Thyroid gland (tissue), 4 donors: ENCODE results near the gene CASP2. TPM values are rescaled to one million over a fixed set of nuclear protein-coding genes. Genes with fewer than 3 reads are reported as not detected.

Experiments used
- DNase-seq, 2 donors: peaks; one replicate each; pipeline ENCODE4 v3.0.0-alpha.2; 2019
- H3K27ac ChIP-seq, 3 donors: fragments of 200-600 bp; sonication (generic); 1 replicate in 2 of 3; 2 replicates in 1 of 3; pipeline ENCODE4 v1.5.1; 2016 to 2019; ENCODE audit warnings: mild to moderate bottlenecking in 1 of 3, moderate library complexity in 1 of 3
- H3K27me3 ChIP-seq: fragments of 200-600 bp; sonication (generic); one replicate; pipeline ENCODE4 v1.5.1; 2019
- H3K36me3 ChIP-seq, 2 donors: fragments of 200-600 bp; sonication (generic); one replicate each; pipeline ENCODE4 v1.5.1; 2016 to 2019
- H3K4me1 ChIP-seq, 2 donors: fragments of 200-600 bp; sonication (generic); one replicate each; pipeline ENCODE4 v1.5.1; 2017 to 2019
- H3K4me3 ChIP-seq, 3 donors: fragments of 200-600 bp; sonication (generic); replicated peaks in 1 of 3; 1 replicate in 2 of 3; 2 replicates in 1 of 3; pipeline ENCODE4 v1.5.1; 2016; ENCODE audit warnings: mild to moderate bottlenecking in 1 of 3
- H3K9me3 ChIP-seq: fragments of 200-600 bp; sonication (generic); one replicate; pipeline ENCODE4 v1.5.1; 2017
- CTCF ChIP-seq, 6 experiments: fragments of 200-600 bp in 3 of 6; fragments of 450-650 bp in 3 of 6; sonication (generic) in 3 of 6; IDR thresholded peaks; one replicate each; pipeline ENCODE4 v1.5.1; 2016 to 2019; ENCODE audit warnings: antibody characterized with exemption in 6 of 6, mild to moderate bottlenecking in 2 of 6, inconsistent platforms in 1 of 6, moderate library complexity in 1 of 6
- POLR2A ChIP-seq, 2 donors: fragments of 450-650 bp; IDR thresholded peaks; one replicate each; pipeline ENCODE4 v1.6.1; 2017; ENCODE audit warnings: antibody characterized with exemption in 2 of 2, mild to moderate bottlenecking in 2 of 2, moderate library complexity in 1 of 2
- WGBS, 2 donors: methylation state at CpG; one replicate each; pipeline ENCODE4 v1.1.5; 2017; 5-methylcytosine and 5-hydroxymethylcytosine counted together
- intact Hi-C: fragments of 100-400 bp; cut with DNase I; formaldehyde crosslinking; loops from one replicate; pipeline ENCODE4 v1.15.1; 2023
- total RNA-seq, 4 donors: library from RNA; depleted of rRNA; stranded (reverse); fragments of >200 nt; gene quantifications; one replicate each; pipeline ENCODE4 v1.2.3, GENCODE V29; 2016

CASP2 gene
- total RNA-seq, 4 donors from 2014 or later, result 13.0 to 21.7 (median 17.5) TPM

- H3K4me1 ChIP-seq, result no peaks in the 10 kb centered on the region
- no peak for DNase-seq
- H3K27me3 ChIP-seq, result no peaks in the 10 kb centered on the region
- intact Hi-C loops, result no loop called here
- 89 to 92% methylated on average over 3 of the region's 3 CpGs for WGBS, 2 donors
- no peak overlapping the region for H3K27ac ChIP-seq
- no peak overlapping the region for H3K4me3 ChIP-seq
- TF ChIP-seq POLR2A (IDR thresholded peaks at IDR 0.05), result no peak
- TF ChIP-seq CTCF (IDR thresholded peaks at IDR 0.05), result no peak
- H3K9me3 ChIP-seq, result no peaks in the 10 kb centered on the region
- H3K36me3 ChIP-seq, result no peaks in the 10 kb centered on the region
These were observed 49.1 kb downstream of the CASP2 start for GRCh38 chr7:143337216-143337615.

- WGBS, 2 donors, result 93 to 95% methylated on average over 7 to 8 of the region's 8 CpGs
- H3K27me3 ChIP-seq, result no peaks in the 10 kb centered on the region
- H3K9me3 ChIP-seq, result no peaks in the 10 kb centered on the region
- TF ChIP-seq POLR2A (IDR thresholded peaks at IDR 0.05) (no peak), CTCF (IDR thresholded peaks at IDR 0.05) (no peak)
- no peaks in the 10 kb centered on the region for H3K36me3 ChIP-seq
- peaks cover 4 to 6% of the 10 kb centered on the region in 2 donors for H3K4me1 ChIP-seq
- no peak overlapping the region for H3K4me3 ChIP-seq
- no peak overlapping the region for H3K27ac ChIP-seq
- no peak for DNase-seq
- intact Hi-C loops, result no loop called here
These were observed 53.7 kb downstream of the CASP2 start for GRCh38 chr7:143341842-143342241.

- H3K4me3 ChIP-seq, result no peak overlapping the region
- WGBS, 2 donors, result 60 to 93% methylated on average over 3 of the region's 3 CpGs
- H3K27ac ChIP-seq, result no peak overlapping the region
- peaks cover 4 to 6% of the 10 kb centered on the region in 2 donors for H3K4me1 ChIP-seq
- intact Hi-C loops, result no loop called here
- TF ChIP-seq CTCF (IDR thresholded peaks at IDR 0.05), result no peak
- no peak for TF ChIP-seq POLR2A (IDR thresholded peaks at IDR 0.05)
- H3K36me3 ChIP-seq, result no peaks in the 10 kb centered on the region
- no peaks in the 10 kb centered on the region for H3K9me3 ChIP-seq
- H3K27me3 ChIP-seq, result no peaks in the 10 kb centered on the region
- no peak for DNase-seq
These were observed 55.4 kb downstream of the CASP2 start for GRCh38 chr7:143343596-143343995.

- TF ChIP-seq CTCF (IDR thresholded peaks at IDR 0.05) (peak in 5 of 6 experiments; percentile 41 to 71 (median 46)), POLR2A (IDR thresholded peaks at IDR 0.05) (no peak)
- Histone ChIP-seq H3K27me3 (no peaks in the 10 kb centered on the region), H3K4me3 (peak overlapping the region in 1 of 3 donors; percentile 3), H3K4me1 (peaks cover 4 to 6% of the 10 kb centered on the region in 2 donors), H3K9me3 (no peaks in the 10 kb centered on the region), H3K36me3 (no peaks in the 10 kb centered on the region), H3K27ac (no peak overlapping the region)
- 6 to 9% methylated on average over 19 to 22 of the region's 35 CpGs for WGBS, 2 donors
- peak; percentile 56 to 62 for DNase-seq
- intact Hi-C loops, result no loop called here
These were observed 57.3 kb downstream of the CASP2 start for GRCh38 chr7:143345428-143345900.

GRCh38 chr7:143346018-143346417, 57.9 kb downstream of the CASP2 start:
- whole genome bisulfite sequencing, 2 donors, result 69 to 86% methylated on average over 4 of the region's 4 CpGs
- Histone ChIP-seq H3K9me3 (no peaks in the 10 kb centered on the region), H3K27me3 (no peaks in the 10 kb centered on the region), H3K4me3 (no peak overlapping the region), H3K27ac (no peak overlapping the region), H3K4me1 (peaks cover 4 to 6% of the 10 kb centered on the region in 2 donors), H3K36me3 (no peaks in the 10 kb centered on the region)
- DNase-seq, result no peak
- intact Hi-C loops, result no loop called here
- no peak for TF ChIP-seq POLR2A (IDR thresholded peaks at IDR 0.05)
- TF ChIP-seq CTCF (IDR thresholded peaks at IDR 0.05), result no peak
